PC-3 (cell line): ENCODE measurements around the gene DNAJB6.
"Not testable (repeated sequence)": the region's sequence is repeated elsewhere in the genome, so short reads cannot be mapped to it uniquely, and the experiment has no call there.

ENCODE experiments used
- EZH2 ChIP-seq: fragments of 300-600 bp; sonication (generic); IDR thresholded peaks from one replicate; pipeline ENCODE4 v1.6.1; 2017; ENCODE audit warnings: antibody characterized with exemption, mild to moderate bottlenecking, low read length; ENCODE audit not compliant: unreplicated experiment
- EZH2phosphoT487 ChIP-seq: fragments of 300-600 bp; sonication (generic); IDR thresholded peaks from 2 replicates; pipeline ENCODE4 v1.6.1; 2018; ENCODE audit warnings: mild to moderate bottlenecking, antibody characterized with exemption, low read length, borderline replicate concordance
- TF ChIP-seq, protein P1 (sequence below): fragments of 300-600 bp; sonication (generic); conservative IDR thresholded peaks from 2 replicates; pipeline ENCODE4 v1.5.1; 2017; ENCODE audit warnings: antibody characterized with exemption, low read depth, mild to moderate bottlenecking, low read length

DNA sequence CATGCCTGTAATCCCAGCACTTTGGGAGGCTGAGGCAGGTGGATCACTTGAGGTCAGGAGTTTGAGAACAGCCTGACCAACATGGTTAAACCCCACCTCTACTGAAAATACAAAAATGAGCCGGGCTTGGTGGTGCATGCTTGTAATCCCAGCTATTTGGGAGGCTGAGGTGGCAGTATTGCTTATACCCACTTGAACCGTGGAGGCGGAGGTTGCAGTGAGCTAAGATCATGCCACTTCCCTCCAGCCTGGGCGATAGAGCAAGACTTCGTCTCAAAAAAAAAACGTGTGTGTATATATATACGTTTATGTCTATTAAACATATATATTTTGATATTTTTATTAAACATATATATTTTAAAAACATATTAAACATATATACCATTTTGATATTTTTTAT lies 5.8 kb upstream of the DNAJB6 start:
- TF ChIP-seq, protein P1, sequence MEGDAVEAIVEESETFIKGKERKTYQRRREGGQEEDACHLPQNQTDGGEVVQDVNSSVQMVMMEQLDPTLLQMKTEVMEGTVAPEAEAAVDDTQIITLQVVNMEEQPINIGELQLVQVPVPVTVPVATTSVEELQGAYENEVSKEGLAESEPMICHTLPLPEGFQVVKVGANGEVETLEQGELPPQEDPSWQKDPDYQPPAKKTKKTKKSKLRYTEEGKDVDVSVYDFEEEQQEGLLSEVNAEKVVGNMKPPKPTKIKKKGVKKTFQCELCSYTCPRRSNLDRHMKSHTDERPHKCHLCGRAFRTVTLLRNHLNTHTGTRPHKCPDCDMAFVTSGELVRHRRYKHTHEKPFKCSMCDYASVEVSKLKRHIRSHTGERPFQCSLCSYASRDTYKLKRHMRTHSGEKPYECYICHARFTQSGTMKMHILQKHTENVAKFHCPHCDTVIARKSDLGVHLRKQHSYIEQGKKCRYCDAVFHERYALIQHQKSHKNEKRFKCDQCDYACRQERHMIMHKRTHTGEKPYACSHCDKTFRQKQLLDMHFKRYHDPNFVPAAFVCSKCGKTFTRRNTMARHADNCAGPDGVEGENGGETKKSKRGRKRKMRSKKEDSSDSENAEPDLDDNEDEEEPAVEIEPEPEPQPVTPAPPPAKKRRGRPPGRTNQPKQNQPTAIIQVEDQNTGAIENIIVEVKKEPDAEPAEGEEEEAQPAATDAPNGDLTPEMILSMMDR = not testable (repeated sequence)
- not testable (repeated sequence) for TF ChIP-seq EZH2, EZH2phosphoT487
